ENCODE data around the gene WRNIP1. TPM values are rescaled to one million over a fixed set of nuclear protein-coding genes. Genes with fewer than 3 reads are reported as not detected.

The WRNIP1 gene
- polyA plus RNA-seq, 2 donors = 50.0 to 71.2 TPM

- Histone ChIP-seq H3K27me3 (ENCODE audit: control insufficient read depth in 1 of 2, insufficient read depth in 2 of 2, low read length in 2 of 2) (no peaks in the 10 kb centered on the region), H3K4me1 (ENCODE audit: control insufficient read depth in 2 of 2, insufficient read depth in 2 of 2, low read length in 1 of 2) (peaks cover 3 to 6% of the 10 kb centered on the region in 2 donors), H3K27ac (ENCODE audit: low read depth in 2 of 2, low read length in 1 of 2) (peak overlapping the region; percentile 85 to 98), H3K4me3 (ENCODE audit: low read depth in 1 of 2, low read length in 2 of 2) (no peak overlapping the region), H3K9me3 (ENCODE audit: control insufficient read depth in 2 of 2, insufficient read depth in 1 of 2, low read depth in 1 of 2, low read length in 1 of 2) (no peaks in the 10 kb centered on the region), H3K36me3 (ENCODE audit: control insufficient read depth in 2 of 2, insufficient read depth in 2 of 2, low read length in 1 of 2) (no peaks in the 10 kb centered on the region)
- 53 to 54% methylated on average over 9 of the region's 9 CpGs for WGBS, 2 donors
Measured at GRCh38 chr6:2810092-2810671, 45.0 kb downstream of the WRNIP1 start.

- 87 to 99% methylated on average over 3 of the region's 3 CpGs for WGBS, 2 donors
- Histone ChIP-seq H3K9me3 (ENCODE audit: control insufficient read depth in 2 of 2, insufficient read depth in 1 of 2, low read depth in 1 of 2, low read length in 1 of 2) (no peaks in the 10 kb centered on the region), H3K27ac (ENCODE audit: low read depth in 2 of 2, low read length in 1 of 2) (no peak overlapping the region), H3K4me1 (ENCODE audit: control insufficient read depth in 2 of 2, insufficient read depth in 2 of 2, low read length in 1 of 2) (peaks cover 3 to 6% of the 10 kb centered on the region in 2 donors), H3K27me3 (ENCODE audit: control insufficient read depth in 1 of 2, insufficient read depth in 2 of 2, low read length in 2 of 2) (no peaks in the 10 kb centered on the region), H3K4me3 (ENCODE audit: low read depth in 1 of 2, low read length in 2 of 2) (no peak overlapping the region), H3K36me3 (ENCODE audit: control insufficient read depth in 2 of 2, insufficient read depth in 2 of 2, low read length in 1 of 2) (no peaks in the 10 kb centered on the region)
Measured at GRCh38 chr6:2812695-2813094, 47.5 kb downstream of the WRNIP1 start.

GRCh38 chr6:2816158-2816557 lies 51.0 kb downstream of the WRNIP1 start:
- no peaks in the 10 kb centered on the region for H3K9me3 ChIP-seq (ENCODE audit: control insufficient read depth in 2 of 2, insufficient read depth in 1 of 2, low read depth in 1 of 2, low read length in 1 of 2)
- peaks cover 1% of the 10 kb centered on the region in 2 donors for H3K4me1 ChIP-seq (ENCODE audit: control insufficient read depth in 2 of 2, insufficient read depth in 2 of 2, low read length in 1 of 2)
- no peaks in the 10 kb centered on the region for H3K36me3 ChIP-seq (ENCODE audit: control insufficient read depth in 2 of 2, insufficient read depth in 2 of 2, low read length in 1 of 2)
- no peak overlapping the region for H3K27ac ChIP-seq (ENCODE audit: low read depth in 2 of 2, low read length in 1 of 2)
- no peak overlapping the region for H3K4me3 ChIP-seq (ENCODE audit: low read depth in 1 of 2, low read length in 2 of 2)
- H3K27me3 ChIP-seq (ENCODE audit: control insufficient read depth in 1 of 2, insufficient read depth in 2 of 2, low read length in 2 of 2) = no peaks in the 10 kb centered on the region

GRCh38 chr6:2817903-2818443 lies 52.8 kb downstream of the WRNIP1 start:
- Histone ChIP-seq H3K27ac (ENCODE audit: low read depth in 2 of 2, low read length in 1 of 2) (peak overlapping the region; percentile 60 to 74), H3K4me1 (ENCODE audit: control insufficient read depth in 2 of 2, insufficient read depth in 2 of 2, low read length in 1 of 2) (no peaks in the 10 kb centered on the region), H3K9me3 (ENCODE audit: control insufficient read depth in 2 of 2, insufficient read depth in 1 of 2, low read depth in 1 of 2, low read length in 1 of 2) (no peaks in the 10 kb centered on the region), H3K27me3 (ENCODE audit: control insufficient read depth in 1 of 2, insufficient read depth in 2 of 2, low read length in 2 of 2) (no peaks in the 10 kb centered on the region), H3K36me3 (ENCODE audit: control insufficient read depth in 2 of 2, insufficient read depth in 2 of 2, low read length in 1 of 2) (no peaks in the 10 kb centered on the region), H3K4me3 (ENCODE audit: low read depth in 1 of 2, low read length in 2 of 2) (no peak overlapping the region)
- 26 to 32% methylated on average over 4 of the region's 4 CpGs for WGBS, 2 donors

GRCh38 chr6:2818593-2818992 lies 53.4 kb downstream of the WRNIP1 start:
- Histone ChIP-seq H3K4me3 (ENCODE audit: low read depth in 1 of 2, low read length in 2 of 2) (no peak overlapping the region), H3K27me3 (ENCODE audit: control insufficient read depth in 1 of 2, insufficient read depth in 2 of 2, low read length in 2 of 2) (no peaks in the 10 kb centered on the region), H3K27ac (ENCODE audit: low read depth in 2 of 2, low read length in 1 of 2) (peak overlapping the region; percentile 9 to 89), H3K9me3 (ENCODE audit: control insufficient read depth in 2 of 2, insufficient read depth in 1 of 2, low read depth in 1 of 2, low read length in 1 of 2) (no peaks in the 10 kb centered on the region), H3K4me1 (ENCODE audit: control insufficient read depth in 2 of 2, insufficient read depth in 2 of 2, low read length in 1 of 2) (no peaks in the 10 kb centered on the region), H3K36me3 (ENCODE audit: control insufficient read depth in 2 of 2, insufficient read depth in 2 of 2, low read length in 1 of 2) (no peaks in the 10 kb centered on the region)
- 21 to 29% methylated on average over 3 of the region's 3 CpGs for WGBS, 2 donors

- H3K27me3 ChIP-seq (ENCODE audit: control insufficient read depth in 1 of 2, insufficient read depth in 2 of 2, low read length in 2 of 2) = no peaks in the 10 kb centered on the region
- peak overlapping the region; percentile 9 to 89 for H3K27ac ChIP-seq (ENCODE audit: low read depth in 2 of 2, low read length in 1 of 2)
- H3K36me3 ChIP-seq (ENCODE audit: control insufficient read depth in 2 of 2, insufficient read depth in 2 of 2, low read length in 1 of 2) = no peaks in the 10 kb centered on the region
- no peaks in the 10 kb centered on the region for H3K4me1 ChIP-seq (ENCODE audit: control insufficient read depth in 2 of 2, insufficient read depth in 2 of 2, low read length in 1 of 2)
- H3K9me3 ChIP-seq (ENCODE audit: control insufficient read depth in 2 of 2, insufficient read depth in 1 of 2, low read depth in 1 of 2, low read length in 1 of 2) = no peaks in the 10 kb centered on the region
- 89 to 90% methylated on average over 5 of the region's 5 CpGs for WGBS, 2 donors
- H3K4me3 ChIP-seq (ENCODE audit: low read depth in 1 of 2, low read length in 2 of 2) = no peak overlapping the region
Measured at GRCh38 chr6:2819115-2819514, 53.9 kb downstream of the WRNIP1 start.

- peak overlapping the region in 1 of 2 donors; percentile 65 for H3K27ac ChIP-seq (ENCODE audit: low read depth in 2 of 2, low read length in 1 of 2)
- no peaks in the 10 kb centered on the region for H3K36me3 ChIP-seq (ENCODE audit: control insufficient read depth in 2 of 2, insufficient read depth in 2 of 2, low read length in 1 of 2)
- no peak overlapping the region for H3K4me3 ChIP-seq (ENCODE audit: low read depth in 1 of 2, low read length in 2 of 2)
- H3K27me3 ChIP-seq (ENCODE audit: control insufficient read depth in 1 of 2, insufficient read depth in 2 of 2, low read length in 2 of 2) = no peaks in the 10 kb centered on the region
- no peaks in the 10 kb centered on the region for H3K9me3 ChIP-seq (ENCODE audit: control insufficient read depth in 2 of 2, insufficient read depth in 1 of 2, low read depth in 1 of 2, low read length in 1 of 2)
- WGBS, 2 donors = 46 to 62% methylated on average over 7 of the region's 7 CpGs
- H3K4me1 ChIP-seq (ENCODE audit: control insufficient read depth in 2 of 2, insufficient read depth in 2 of 2, low read length in 1 of 2) = no peaks in the 10 kb centered on the region
Measured at GRCh38 chr6:2819978-2820377, 54.8 kb downstream of the WRNIP1 start.

GRCh38 chr6:2820415-2820814 lies 55.2 kb downstream of the WRNIP1 start:
- Histone ChIP-seq H3K27me3 (ENCODE audit: control insufficient read depth in 1 of 2, insufficient read depth in 2 of 2, low read length in 2 of 2) (no peaks in the 10 kb centered on the region), H3K4me1 (ENCODE audit: control insufficient read depth in 2 of 2, insufficient read depth in 2 of 2, low read length in 1 of 2) (no peaks in the 10 kb centered on the region), H3K4me3 (ENCODE audit: low read depth in 1 of 2, low read length in 2 of 2) (no peak overlapping the region), H3K9me3 (ENCODE audit: control insufficient read depth in 2 of 2, insufficient read depth in 1 of 2, low read depth in 1 of 2, low read length in 1 of 2) (no peaks in the 10 kb centered on the region), H3K36me3 (ENCODE audit: control insufficient read depth in 2 of 2, insufficient read depth in 2 of 2, low read length in 1 of 2) (no peaks in the 10 kb centered on the region), H3K27ac (ENCODE audit: low read depth in 2 of 2, low read length in 1 of 2) (peak overlapping the region in 1 of 2 donors; percentile 61)
- 57 to 76% methylated on average over 2 of the region's 2 CpGs for WGBS, 2 donors

- Histone ChIP-seq H3K36me3 (ENCODE audit: control insufficient read depth in 2 of 2, insufficient read depth in 2 of 2, low read length in 1 of 2) (no peaks in the 10 kb centered on the region), H3K4me1 (ENCODE audit: control insufficient read depth in 2 of 2, insufficient read depth in 2 of 2, low read length in 1 of 2) (no peaks in the 10 kb centered on the region), H3K27ac (ENCODE audit: low read depth in 2 of 2, low read length in 1 of 2) (peak overlapping the region in 1 of 2 donors; percentile 65), H3K9me3 (ENCODE audit: control insufficient read depth in 2 of 2, insufficient read depth in 1 of 2, low read depth in 1 of 2, low read length in 1 of 2) (no peaks in the 10 kb centered on the region), H3K27me3 (ENCODE audit: control insufficient read depth in 1 of 2, insufficient read depth in 2 of 2, low read length in 2 of 2) (no peaks in the 10 kb centered on the region), H3K4me3 (ENCODE audit: low read depth in 1 of 2, low read length in 2 of 2) (no peak overlapping the region)
- 92 to 97% methylated on average over 3 of the region's 3 CpGs for WGBS, 2 donors
Measured at GRCh38 chr6:2821554-2821953, 56.4 kb downstream of the WRNIP1 start.
